NB4 (cell line): ENCODE data around the gene DUSP14.

Source experiments
- DNase-seq: peaks from one replicate; pipeline ENCODE4 v3.0.0; 2010; ENCODE audit warnings: low read depth
- H3K4me3 ChIP-seq: one replicate; pipeline ENCODE4 v1.5.1; 2011; ENCODE audit warnings: mild to moderate bottlenecking, low read depth, low read length, moderate library complexity
- MYC ChIP-seq: IDR thresholded peaks from 2 replicates; pipeline ENCODE4 v1.6.1; 2011; ENCODE audit warnings: low read depth, low read length
- POLR2A ChIP-seq: IDR thresholded peaks from 2 replicates; pipeline ENCODE4 v1.6.1; 2011; ENCODE audit warnings: mild to moderate bottlenecking; ENCODE audit not compliant: insufficient read length; ENCODE audit errors: extremely low read depth
- TF ChIP-seq, protein P1 (sequence below): IDR thresholded peaks from one replicate; pipeline ENCODE4 v1.5.1; 2012; ENCODE audit warnings: low read depth, low read length
- TF ChIP-seq, protein P2 (sequence below): IDR thresholded peaks from 2 replicates; pipeline ENCODE4 v1.6.1; 2011; ENCODE audit warnings: low read depth, low read length

DUSP14 gene

DNA sequence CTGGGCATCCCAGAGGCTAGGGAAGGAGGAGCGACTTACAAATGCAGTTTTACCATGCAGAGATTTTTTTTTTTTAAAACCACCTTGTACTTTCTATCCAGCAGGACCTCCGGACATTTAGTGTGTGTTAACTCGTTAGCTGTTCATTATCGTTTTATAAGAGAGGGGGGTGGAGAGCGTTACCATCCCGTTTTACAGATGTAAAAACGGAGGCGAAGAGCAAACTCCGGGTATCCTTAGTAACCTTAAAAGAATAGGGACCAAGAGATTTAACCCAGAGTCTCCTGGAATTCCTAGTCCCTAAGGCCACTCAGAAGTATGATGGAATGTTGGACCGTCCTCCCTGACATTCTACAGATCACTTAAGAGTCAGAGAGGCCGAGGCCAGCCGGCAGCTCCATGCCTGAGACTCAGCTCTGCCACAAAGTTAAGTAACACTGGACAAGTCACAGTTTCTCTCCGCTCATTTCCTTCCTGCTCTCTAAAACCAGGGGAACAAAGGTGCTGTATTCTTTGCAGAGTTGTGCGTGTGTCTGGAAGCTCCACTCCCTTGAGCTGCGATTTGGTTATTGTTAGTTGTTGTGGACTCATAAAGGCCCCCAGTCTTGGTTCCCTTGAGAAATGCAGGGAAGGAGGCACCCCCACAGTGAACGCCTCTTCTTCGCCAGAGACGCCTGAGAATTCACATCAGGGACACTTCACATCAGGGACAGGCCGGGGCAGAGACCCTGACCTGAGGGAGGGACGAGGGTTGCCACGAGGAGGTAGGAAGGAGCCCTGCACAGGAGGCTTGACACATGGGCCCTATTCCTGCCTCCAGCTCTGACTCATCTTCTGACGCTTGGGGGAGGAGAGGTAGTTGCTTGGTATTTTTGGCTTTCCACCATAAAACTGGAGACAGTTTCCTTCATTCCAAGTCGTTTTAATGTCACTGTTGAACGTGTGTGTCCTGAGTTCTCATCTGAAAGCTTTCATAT lies 1.2 kb downstream of the DUSP14 start:
- TF ChIP-seq MYC = peak; percentile 89
- TF ChIP-seq, protein P1, sequence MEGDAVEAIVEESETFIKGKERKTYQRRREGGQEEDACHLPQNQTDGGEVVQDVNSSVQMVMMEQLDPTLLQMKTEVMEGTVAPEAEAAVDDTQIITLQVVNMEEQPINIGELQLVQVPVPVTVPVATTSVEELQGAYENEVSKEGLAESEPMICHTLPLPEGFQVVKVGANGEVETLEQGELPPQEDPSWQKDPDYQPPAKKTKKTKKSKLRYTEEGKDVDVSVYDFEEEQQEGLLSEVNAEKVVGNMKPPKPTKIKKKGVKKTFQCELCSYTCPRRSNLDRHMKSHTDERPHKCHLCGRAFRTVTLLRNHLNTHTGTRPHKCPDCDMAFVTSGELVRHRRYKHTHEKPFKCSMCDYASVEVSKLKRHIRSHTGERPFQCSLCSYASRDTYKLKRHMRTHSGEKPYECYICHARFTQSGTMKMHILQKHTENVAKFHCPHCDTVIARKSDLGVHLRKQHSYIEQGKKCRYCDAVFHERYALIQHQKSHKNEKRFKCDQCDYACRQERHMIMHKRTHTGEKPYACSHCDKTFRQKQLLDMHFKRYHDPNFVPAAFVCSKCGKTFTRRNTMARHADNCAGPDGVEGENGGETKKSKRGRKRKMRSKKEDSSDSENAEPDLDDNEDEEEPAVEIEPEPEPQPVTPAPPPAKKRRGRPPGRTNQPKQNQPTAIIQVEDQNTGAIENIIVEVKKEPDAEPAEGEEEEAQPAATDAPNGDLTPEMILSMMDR = no peak
- TF ChIP-seq, protein P2, sequence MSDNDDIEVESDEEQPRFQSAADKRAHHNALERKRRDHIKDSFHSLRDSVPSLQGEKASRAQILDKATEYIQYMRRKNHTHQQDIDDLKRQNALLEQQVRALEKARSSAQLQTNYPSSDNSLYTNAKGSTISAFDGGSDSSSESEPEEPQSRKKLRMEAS = peak; percentile 90
- no peak for TF ChIP-seq POLR2A
- H3K4me3 ChIP-seq = peak overlapping the region; percentile 78
- DNase-seq = peak; percentile 85

DNA sequence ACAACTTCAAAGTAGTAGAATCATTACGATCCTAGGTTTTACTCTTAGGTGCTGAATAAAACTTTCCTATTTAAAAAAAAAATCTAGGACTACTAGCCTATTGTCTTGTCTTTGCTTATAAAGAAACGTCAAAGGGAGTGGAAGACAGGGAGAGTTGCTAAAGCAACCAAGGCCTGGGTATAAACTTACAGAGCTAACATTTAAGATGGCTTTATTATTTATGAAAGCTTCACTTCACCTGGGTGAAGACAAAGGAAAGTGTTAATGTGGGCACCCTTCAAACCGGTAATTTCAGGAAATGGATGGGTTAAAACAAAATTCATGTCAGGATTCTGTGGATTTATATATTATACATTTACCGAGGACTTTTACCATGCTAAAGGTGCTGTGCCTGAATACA lies 2.5 kb downstream of the DUSP14 start:
- TF ChIP-seq, protein P2 = no peak
- TF ChIP-seq MYC = no peak
- TF ChIP-seq POLR2A = no peak
- TF ChIP-seq, protein P1 = no peak
- DNase-seq = no peak
- H3K4me3 ChIP-seq = peak overlapping the region; percentile 78

DNA sequence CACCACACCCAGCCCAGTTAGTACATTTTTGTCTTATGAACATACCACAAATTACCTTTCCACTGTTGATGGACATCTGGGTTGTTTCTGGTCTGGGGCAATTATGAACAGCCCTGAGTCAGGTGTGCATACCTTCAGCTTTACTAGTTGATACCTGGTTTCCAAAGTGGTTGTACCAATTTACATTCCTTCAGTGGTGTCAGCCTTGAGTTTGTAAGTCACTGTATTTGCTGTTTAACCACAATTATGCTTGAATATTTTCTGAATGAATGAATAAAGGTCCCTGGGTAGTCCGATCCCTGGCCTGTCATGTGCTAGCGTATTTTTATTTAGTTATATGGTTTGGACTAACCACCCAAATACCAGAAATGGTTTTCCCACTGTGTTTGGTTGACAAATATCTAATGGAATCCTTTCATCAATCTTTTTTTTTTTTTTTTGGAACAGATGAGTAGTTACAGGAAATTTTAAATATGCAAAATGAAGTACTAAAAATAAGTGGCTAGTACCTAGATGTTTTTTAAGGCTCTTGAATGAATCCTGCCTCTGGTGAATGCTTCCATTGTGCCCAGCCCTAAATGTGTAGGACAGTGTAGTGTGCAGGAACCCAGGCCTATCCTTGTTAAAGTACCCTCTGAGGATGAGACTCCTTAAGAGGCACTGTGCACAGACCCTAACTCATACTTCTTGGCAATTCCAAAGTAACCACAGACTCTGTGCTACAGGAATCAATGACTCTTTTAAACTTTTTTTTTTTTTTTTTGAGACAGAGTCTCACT lies 3.7 kb downstream of the DUSP14 start:
- TF ChIP-seq POLR2A = no peak
- TF ChIP-seq, protein P1 = no peak
- TF ChIP-seq, protein P2 = no peak
- no peak for TF ChIP-seq MYC

DNA sequence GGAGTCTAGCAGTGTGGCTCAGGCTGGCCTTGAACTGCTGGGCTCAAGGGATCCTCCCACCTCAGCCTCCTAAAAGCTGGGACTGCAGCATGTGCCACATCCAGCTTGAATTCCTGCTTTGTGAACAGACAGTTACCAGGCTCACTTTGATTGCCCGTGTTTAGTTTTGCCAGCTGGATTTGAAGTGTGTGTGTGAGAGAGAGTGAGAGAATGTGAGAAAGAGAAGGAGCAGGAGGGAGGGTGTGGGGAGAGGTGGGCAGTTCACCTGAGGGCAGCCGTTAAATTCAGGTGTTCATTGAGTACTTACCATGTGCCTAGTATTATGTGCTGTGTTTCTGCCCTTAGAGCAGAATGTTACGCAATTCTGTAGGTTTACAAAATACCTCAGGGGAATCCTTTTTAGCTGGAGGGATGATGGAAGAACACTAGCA lies 4.7 kb downstream of the DUSP14 start:
- no peak for DNase-seq
- TF ChIP-seq, protein P1 = no peak
- TF ChIP-seq POLR2A = no peak
- TF ChIP-seq, protein P2 = no peak
- no peak for TF ChIP-seq MYC
- H3K4me3 ChIP-seq = no peak overlapping the region

More for the DNA sequence above, 3.7 kb downstream of the DUSP14 start:
- no peak overlapping the region for H3K4me3 ChIP-seq
- no peak for DNase-seq

- no peak overlapping the region for H3K4me3 ChIP-seq
- TF ChIP-seq, protein P2 = no peak
- TF ChIP-seq MYC (no peak), POLR2A (no peak)
- TF ChIP-seq, protein P1 = no peak
- DNase-seq = no peak
These were observed 5.3 kb downstream of the DUSP14 start for GRCh38 chr17:37494971-37495370.
